Dendritic cell treated with granulocyte-macrophage colony-stimulating factor and Interleukin-4, amounts not matched to agents 40 ng/mL and 50 ng/mL, for 4 days (primary cell): ENCODE data around the gene BST1.
"Not testable (repeated sequence)": the region's sequence is repeated elsewhere in the genome, so short reads cannot be mapped to it uniquely, and the experiment has no call there.

ENCODE experiments used
- H3K27ac Mint-ChIP-seq: one replicate; pipeline ENCODE4 v1.8.0; 2022; ENCODE audit warnings: mild to moderate bottlenecking, mixed read lengths
- H3K27me3 Mint-ChIP-seq: one replicate; pipeline ENCODE4 v1.8.0; 2022; ENCODE audit warnings: mild to moderate bottlenecking, mixed read lengths
- H3K36me3 Mint-ChIP-seq: one replicate; pipeline ENCODE4 v1.8.0; 2022; ENCODE audit warnings: low read depth, mixed read lengths
- H3K4me1 Mint-ChIP-seq: one replicate; pipeline ENCODE4 v1.8.0; 2022; ENCODE audit warnings: low read depth, mixed read lengths
- H3K4me3 Mint-ChIP-seq: one replicate; pipeline ENCODE4 v1.8.0; 2022; ENCODE audit warnings: mild to moderate bottlenecking, moderate library complexity, mixed read lengths
- H3K9me3 Mint-ChIP-seq: one replicate; pipeline ENCODE4 v1.8.0; 2022; ENCODE audit warnings: mixed read lengths
- intact Hi-C: fragments of 100-400 bp; cut with micrococcal nuclease; formaldehyde crosslinking; loops from one replicate; pipeline ENCODE4 v1.15.0; 2022

The BST1 gene

GRCh38 chr4:15755321-15756155 lies 52.7 kb downstream of the BST1 start:
- H3K27ac Mint-ChIP-seq: no peak overlapping the region
- intact Hi-C loops: no loop called here
- peaks cover 36% of the 10 kb centered on the region for H3K4me1 Mint-ChIP-seq
- no peaks in the 10 kb centered on the region for H3K36me3 Mint-ChIP-seq
- peaks cover 8% of the 10 kb centered on the region for H3K9me3 Mint-ChIP-seq
- no peaks in the 10 kb centered on the region for H3K27me3 Mint-ChIP-seq
- H3K4me3 Mint-ChIP-seq: no peak overlapping the region

- Mint-ChIP-seq H3K4me3 (no peak overlapping the region), H3K36me3 (no peaks in the 10 kb centered on the region), H3K27me3 (no peaks in the 10 kb centered on the region), H3K4me1 (peaks cover 36% of the 10 kb centered on the region), H3K27ac (no peak overlapping the region), H3K9me3 (no peaks in the 10 kb centered on the region)
- intact Hi-C loops: no loop called here
These were observed 53.5 kb downstream of the BST1 start for GRCh38 chr4:15756361-15756861.

GRCh38 chr4:15757054-15757453 lies 54.2 kb downstream of the BST1 start:
- H3K36me3 Mint-ChIP-seq: no peaks in the 10 kb centered on the region
- H3K27me3 Mint-ChIP-seq: no peaks in the 10 kb centered on the region
- no peak overlapping the region for H3K27ac Mint-ChIP-seq
- H3K9me3 Mint-ChIP-seq: no peaks in the 10 kb centered on the region
- intact Hi-C loops: no loop called here
- no peak overlapping the region for H3K4me3 Mint-ChIP-seq
- H3K4me1 Mint-ChIP-seq: peaks cover 36% of the 10 kb centered on the region

GRCh38 chr4:15758294-15758693 lies 55.4 kb downstream of the BST1 start:
- intact Hi-C loops: no loop called here
- Mint-ChIP-seq H3K36me3 (no peaks in the 10 kb centered on the region), H3K27me3 (no peaks in the 10 kb centered on the region), H3K4me1 (peaks cover 41% of the 10 kb centered on the region), H3K9me3 (no peaks in the 10 kb centered on the region), H3K27ac (no peak overlapping the region), H3K4me3 (no peak overlapping the region)

GRCh38 chr4:15762460-15762859 lies 59.6 kb downstream of the BST1 start:
- H3K27ac Mint-ChIP-seq, intact Hi-C loops, H3K36me3 Mint-ChIP-seq, H3K27me3 Mint-ChIP-seq, H3K9me3 Mint-ChIP-seq, H3K4me3 Mint-ChIP-seq: not testable (repeated sequence)
- peaks cover 16% of the 10 kb centered on the region for H3K4me1 Mint-ChIP-seq

GRCh38 chr4:15765391-15765790 lies 62.5 kb downstream of the BST1 start:
- intact Hi-C loops: no loop called here
- peaks cover 11% of the 10 kb centered on the region for H3K4me1 Mint-ChIP-seq

GRCh38 chr4:15765910-15766697 lies 63.2 kb downstream of the BST1 start:
- intact Hi-C loops: no loop called here
- peaks cover 11% of the 10 kb centered on the region for H3K4me1 Mint-ChIP-seq
- H3K9me3 Mint-ChIP-seq: peaks cover 7% of the 10 kb centered on the region
- no peak overlapping the region for H3K27ac Mint-ChIP-seq
- H3K4me3 Mint-ChIP-seq: no peak overlapping the region
- no peaks in the 10 kb centered on the region for H3K36me3 Mint-ChIP-seq
- H3K27me3 Mint-ChIP-seq: no peaks in the 10 kb centered on the region

More at GRCh38 chr4:15765391-15765790, 62.5 kb downstream of the BST1 start:
- Mint-ChIP-seq H3K4me3 (no peak overlapping the region), H3K9me3 (peaks cover 7% of the 10 kb centered on the region), H3K27ac (no peak overlapping the region), H3K27me3 (no peaks in the 10 kb centered on the region), H3K36me3 (no peaks in the 10 kb centered on the region)

- H3K36me3 Mint-ChIP-seq: no peaks in the 10 kb centered on the region
- intact Hi-C loops: no loop called here
- no peak overlapping the region for H3K4me3 Mint-ChIP-seq
- peaks cover 7% of the 10 kb centered on the region for H3K9me3 Mint-ChIP-seq
- no peak overlapping the region for H3K27ac Mint-ChIP-seq
- H3K4me1 Mint-ChIP-seq: peaks cover 15% of the 10 kb centered on the region
- no peaks in the 10 kb centered on the region for H3K27me3 Mint-ChIP-seq
These were observed 64.0 kb downstream of the BST1 start for GRCh38 chr4:15766821-15767220.

GRCh38 chr4:15769202-15769601 lies 66.3 kb downstream of the BST1 start:
- H3K4me1 Mint-ChIP-seq: peaks cover 10% of the 10 kb centered on the region
- no peak overlapping the region for H3K27ac Mint-ChIP-seq
- H3K27me3 Mint-ChIP-seq: peaks cover 2% of the 10 kb centered on the region
- intact Hi-C loops: no loop called here
- H3K9me3 Mint-ChIP-seq: peaks cover 7% of the 10 kb centered on the region
- no peaks in the 10 kb centered on the region for H3K36me3 Mint-ChIP-seq
- no peak overlapping the region for H3K4me3 Mint-ChIP-seq

- Mint-ChIP-seq H3K27ac (no peak overlapping the region), H3K4me3 (no peak overlapping the region), H3K4me1 (peaks cover 5% of the 10 kb centered on the region), H3K36me3 (no peaks in the 10 kb centered on the region), H3K27me3 (peaks cover 3% of the 10 kb centered on the region), H3K9me3 (no peaks in the 10 kb centered on the region)
- intact Hi-C loops: no loop called here
These were observed 68.6 kb downstream of the BST1 start for GRCh38 chr4:15771216-15772058.

GRCh38 chr4:15774020-15774420 lies 71.2 kb downstream of the BST1 start:
- Mint-ChIP-seq H3K9me3 (no peaks in the 10 kb centered on the region), H3K36me3 (no peaks in the 10 kb centered on the region), H3K27ac (no peak overlapping the region), H3K4me1 (peaks cover 5% of the 10 kb centered on the region), H3K27me3 (peaks cover 3% of the 10 kb centered on the region), H3K4me3 (no peak overlapping the region)
- intact Hi-C loops: no loop called here

GRCh38 chr4:15776871-15777648 lies 74.2 kb downstream of the BST1 start:
- no peaks in the 10 kb centered on the region for H3K9me3 Mint-ChIP-seq
- intact Hi-C loops: no loop called here
- H3K4me3 Mint-ChIP-seq: no peak overlapping the region
- H3K27me3 Mint-ChIP-seq: peaks cover 3% of the 10 kb centered on the region
- H3K36me3 Mint-ChIP-seq: no peaks in the 10 kb centered on the region
- peaks cover 27% of the 10 kb centered on the region for H3K4me1 Mint-ChIP-seq
- H3K27ac Mint-ChIP-seq: no peak overlapping the region

- intact Hi-C loops: no loop called here
- no peaks in the 10 kb centered on the region for H3K9me3 Mint-ChIP-seq
- peaks cover 2% of the 10 kb centered on the region for H3K27me3 Mint-ChIP-seq
- H3K4me3 Mint-ChIP-seq: peak overlapping the region; percentile 90
- H3K36me3 Mint-ChIP-seq: no peaks in the 10 kb centered on the region
- H3K4me1 Mint-ChIP-seq: peaks cover 34% of the 10 kb centered on the region
- peak overlapping the region; percentile 72 for H3K27ac Mint-ChIP-seq
These were observed 74.9 kb downstream of the BST1 start for GRCh38 chr4:15777697-15778288.
